ENCODE results near the gene MRPL1.

MRPL1 gene

GRCh38 chr4:77989968-77990367, 127.3 kb downstream of the MRPL1 start:
- DNase-seq, result no peak

- no peak for DNase-seq
Observed at GRCh38 chr4:77990456-77990855, 127.8 kb downstream of the MRPL1 start.

GRCh38 chr4:77990904-77991358, 128.3 kb downstream of the MRPL1 start:
- no peak for DNase-seq

GRCh38 chr4:77992581-77992980, 130.0 kb downstream of the MRPL1 start:
- no peak for DNase-seq

GRCh38 chr4:77994194-77994721, 131.6 kb downstream of the MRPL1 start:
- DNase-seq, result peak; percentile 77

GRCh38 chr4:77996076-77996475, 133.4 kb downstream of the MRPL1 start:
- no peak for DNase-seq

GRCh38 chr4:78001531-78001930, 138.9 kb downstream of the MRPL1 start:
- no peak for DNase-seq

- peak; percentile 64 for DNase-seq
Observed at GRCh38 chr4:78002260-78002659, 139.6 kb downstream of the MRPL1 start.

Measured in fibroblast of skin of right quadriceps (primary cell).